Caco-2 (cell line): ENCODE results near the gene APBA3. TPM values are rescaled to one million over a fixed set of nuclear protein-coding genes. Genes with fewer than 3 reads are reported as not detected.

Experiments
- BruUV-seq: library from RNA; stranded (reverse); fragments of 400-500 nt; replicated peaks from 2 replicates; lab custom pipeline; 2021; lab: Mats Ljungman, UMichigan
- CTCF ChIA-PET: fragments of 300-600 bp; sonication (Branson Sonifier 250); formaldehyde crosslinking; loops from one replicate; lab custom pipeline; 2022; ENCODE audit warnings: antibody characterized with exemption; lab: Charles Lee
- POLR2A ChIA-PET: fragments of 300-600 bp; sonication (Branson Sonifier 250); formaldehyde crosslinking; loops from one replicate; lab custom pipeline; 2022; ENCODE audit warnings: antibody characterized with exemption; lab: Charles Lee
- DNase-seq, 2 experiments: peaks; one replicate each; pipeline versions ENCODE4 v3.0.0 to v3.0.0-alpha.2; 2020 to 2022
- H3K27me3 ChIP-seq: replicated peaks from 2 replicates; pipeline ENCODE4 v1.6.0; 2011; ENCODE audit warnings: low read length; ENCODE audit not compliant: control insufficient read depth, insufficient read depth
- H3K36me3 ChIP-seq: 2 replicates; pipeline ENCODE4 v1.5.1; 2011; ENCODE audit warnings: low read length; ENCODE audit not compliant: control insufficient read depth, insufficient read depth
- H3K4me1 ChIP-seq: fragments of 250-450 bp; sonication (Bioruptor Pico); 2 replicates; pipeline ENCODE4 v1.5.1; 2020; ENCODE audit warnings: mild to moderate bottlenecking
- H3K4me3 ChIP-seq: 2 replicates; pipeline ENCODE4 v1.5.1; 2011; ENCODE audit warnings: low read depth, mild to moderate bottlenecking, control low read depth, low read length
- H3K9me3 ChIP-seq: fragments of 250-450 bp; sonication (Bioruptor Pico); 2 replicates; pipeline ENCODE4 v1.5.1; 2020; ENCODE audit warnings: mild to moderate bottlenecking, moderate library complexity
- H3K27ac Mint-ChIP-seq: one replicate; pipeline ENCODE4 v1.8.0; 2022; ENCODE audit warnings: mixed read lengths; ENCODE audit not compliant: unreplicated experiment
- H3K27me3 Mint-ChIP-seq: one replicate; pipeline ENCODE4 v1.8.0; 2022; ENCODE audit warnings: mixed read lengths; ENCODE audit not compliant: insufficient read depth, unreplicated experiment
- H3K36me3 Mint-ChIP-seq: one replicate; pipeline ENCODE4 v1.8.0; 2022; ENCODE audit warnings: mild to moderate bottlenecking, mixed read lengths; ENCODE audit not compliant: insufficient read depth, unreplicated experiment
- H3K4me1 Mint-ChIP-seq: one replicate; pipeline ENCODE4 v1.8.0; 2022; ENCODE audit warnings: low read depth, mixed read lengths; ENCODE audit not compliant: unreplicated experiment
- H3K4me3 Mint-ChIP-seq: one replicate; pipeline ENCODE4 v1.8.0; 2022; ENCODE audit warnings: mild to moderate bottlenecking, moderate library complexity, mixed read lengths; ENCODE audit not compliant: unreplicated experiment
- H3K9me3 Mint-ChIP-seq: one replicate; pipeline ENCODE4 v1.8.0; 2022; ENCODE audit warnings: mixed read lengths; ENCODE audit not compliant: unreplicated experiment
- intact Hi-C: fragments of 100-400 bp; cut with micrococcal nuclease; formaldehyde crosslinking; loops from one replicate; pipeline ENCODE4 v1.10.0; 2022; ENCODE audit not compliant: unreplicated experiment
- total RNA-seq: library from RNA; stranded (reverse); gene quantifications from 2 replicates; pipeline ENCODE4 v1.2.3, GENCODE V29; 2022
- TF ChIP-seq, protein P1 (sequence below), 2 experiments: fragments of 200-600 bp in 1 of 2; IDR thresholded peaks; 1 replicate in 1 of 2; 2 replicates in 1 of 2; pipeline versions ENCODE4 v1.5.1 to v1.8.0; 2011 to 2022; ENCODE audit warnings: antibody characterized with exemption in 1 of 2, control low read depth in 1 of 2, inconsistent platforms in 1 of 2, low read depth in 1 of 2, low read length in 1 of 2, mild to moderate bottlenecking in 1 of 2, moderate library complexity in 1 of 2; ENCODE audit not compliant: insufficient read depth in 1 of 2, severe bottlenecking in 1 of 2, unreplicated experiment in 1 of 2

APBA3 gene
- total RNA-seq, 1 experiment from 2014 or later, result 22.1 TPM

DNA sequence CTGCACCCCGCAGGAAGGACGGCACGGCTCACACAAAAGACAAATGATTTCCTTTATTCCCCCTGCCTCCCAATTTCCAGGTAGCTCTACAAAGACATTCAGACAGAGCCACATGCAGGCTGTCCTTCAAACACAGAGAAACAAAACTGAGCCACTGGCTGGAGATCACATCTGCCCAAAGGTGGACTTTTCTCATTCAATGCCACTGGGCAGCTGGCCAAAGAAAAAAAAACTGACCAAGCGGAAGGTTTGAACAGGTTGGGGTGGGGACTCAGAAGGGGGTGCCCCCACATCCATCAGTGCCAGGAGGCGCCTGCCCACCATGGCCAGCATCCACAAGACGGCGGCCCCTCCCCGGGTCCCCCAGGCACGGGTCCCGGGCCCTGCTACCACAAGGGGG, 42.5 kb upstream of the APBA3 start:
- H3K36me3 Mint-ChIP-seq, result no peaks in the 10 kb centered on the region
- TF ChIP-seq, protein P1, sequence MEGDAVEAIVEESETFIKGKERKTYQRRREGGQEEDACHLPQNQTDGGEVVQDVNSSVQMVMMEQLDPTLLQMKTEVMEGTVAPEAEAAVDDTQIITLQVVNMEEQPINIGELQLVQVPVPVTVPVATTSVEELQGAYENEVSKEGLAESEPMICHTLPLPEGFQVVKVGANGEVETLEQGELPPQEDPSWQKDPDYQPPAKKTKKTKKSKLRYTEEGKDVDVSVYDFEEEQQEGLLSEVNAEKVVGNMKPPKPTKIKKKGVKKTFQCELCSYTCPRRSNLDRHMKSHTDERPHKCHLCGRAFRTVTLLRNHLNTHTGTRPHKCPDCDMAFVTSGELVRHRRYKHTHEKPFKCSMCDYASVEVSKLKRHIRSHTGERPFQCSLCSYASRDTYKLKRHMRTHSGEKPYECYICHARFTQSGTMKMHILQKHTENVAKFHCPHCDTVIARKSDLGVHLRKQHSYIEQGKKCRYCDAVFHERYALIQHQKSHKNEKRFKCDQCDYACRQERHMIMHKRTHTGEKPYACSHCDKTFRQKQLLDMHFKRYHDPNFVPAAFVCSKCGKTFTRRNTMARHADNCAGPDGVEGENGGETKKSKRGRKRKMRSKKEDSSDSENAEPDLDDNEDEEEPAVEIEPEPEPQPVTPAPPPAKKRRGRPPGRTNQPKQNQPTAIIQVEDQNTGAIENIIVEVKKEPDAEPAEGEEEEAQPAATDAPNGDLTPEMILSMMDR (IDR thresholded peaks at IDR 0.05; ENCODE audit: insufficient read depth in 1 of 2, low read depth in 1 of 2, low read length in 1 of 2, severe bottlenecking in 1 of 2, unreplicated experiment in 1 of 2), result no peak
- Histone ChIP-seq H3K36me3 (no peaks in the 10 kb centered on the region), H3K9me3 (no peaks in the 10 kb centered on the region), H3K4me1 (no peaks in the 10 kb centered on the region), H3K27me3 (no peaks in the 10 kb centered on the region; the same call in 1 of the 2 replicates), H3K4me3 (no peak overlapping the region)
- H3K4me1 Mint-ChIP-seq, result no peaks in the 10 kb centered on the region
- intact Hi-C loops, result no loop called here
- no peak overlapping the region for H3K4me3 Mint-ChIP-seq
- CTCF ChIA-PET, result interaction anchor here (0.6 kb wide), 1 partner anchor 73 kb away, joined by 4 read pairs; no protein-coding TSS in a partner anchor
- POLR2A ChIA-PET, result no interaction called here
- no peak for DNase-seq
- H3K27ac Mint-ChIP-seq, result no peak overlapping the region
- no TSS peak for BruUV-seq
- no peaks in the 10 kb centered on the region for H3K9me3 Mint-ChIP-seq
- peaks cover 5% of the 10 kb centered on the region for H3K27me3 Mint-ChIP-seq

DNA sequence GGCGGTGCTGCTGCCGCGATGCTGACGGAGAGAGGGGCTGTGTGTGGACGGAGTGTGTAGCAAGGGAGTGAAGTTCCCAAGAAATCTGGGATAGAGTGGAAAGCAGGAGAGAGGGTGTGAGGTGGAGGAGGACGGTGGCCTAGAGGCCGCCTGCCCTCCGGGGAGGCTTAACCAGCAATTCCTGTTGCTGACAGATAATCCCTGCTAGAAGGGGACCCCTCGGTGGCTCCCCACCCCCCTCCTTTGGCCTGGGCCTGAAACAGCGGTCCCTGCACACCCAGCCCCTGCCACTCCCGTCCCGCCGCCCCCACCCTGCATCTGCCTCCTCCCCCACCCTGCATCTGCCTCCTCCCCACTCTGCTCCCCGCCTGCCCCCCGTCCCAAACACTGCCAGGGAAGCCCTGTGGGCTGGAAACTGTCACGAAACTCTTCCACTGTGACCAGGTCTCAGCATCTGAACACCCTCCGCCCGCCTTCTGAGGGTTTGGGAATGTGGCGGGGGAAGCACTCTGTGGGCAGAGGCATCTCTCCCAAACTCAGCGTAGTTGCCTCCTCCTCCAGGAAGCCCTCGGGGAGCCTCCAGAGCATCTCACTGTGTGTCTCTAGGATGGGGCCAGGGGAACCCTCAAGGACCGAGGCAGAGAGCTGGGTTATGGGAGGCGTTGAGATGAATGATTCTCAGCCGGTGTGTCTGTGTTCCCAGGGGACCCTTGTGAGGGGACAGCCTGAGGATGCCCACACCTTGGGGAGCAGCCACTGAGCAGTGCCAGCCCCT, 41.8 kb upstream of the APBA3 start:
- CTCF ChIA-PET, result interaction anchor here (0.6 kb wide), 1 partner anchor 64 kb away, joined by 4 read pairs; no protein-coding TSS in a partner anchor
- no TSS peak for BruUV-seq
- H3K4me3 Mint-ChIP-seq, result no peak overlapping the region
- no peak overlapping the region for H3K4me3 ChIP-seq
- peaks cover 5% of the 10 kb centered on the region for H3K27me3 Mint-ChIP-seq
- H3K9me3 ChIP-seq, result no peaks in the 10 kb centered on the region
- H3K36me3 Mint-ChIP-seq, result no peaks in the 10 kb centered on the region
- no peaks in the 10 kb centered on the region for H3K9me3 Mint-ChIP-seq
- H3K27ac Mint-ChIP-seq, result no peak overlapping the region
- no peaks in the 10 kb centered on the region for H3K4me1 Mint-ChIP-seq
- TF ChIP-seq, protein P1 (IDR thresholded peaks at IDR 0.05; ENCODE audit: insufficient read depth in 1 of 2, low read depth in 1 of 2, low read length in 1 of 2, severe bottlenecking in 1 of 2, unreplicated experiment in 1 of 2), result no peak
- H3K4me1 ChIP-seq, result no peaks in the 10 kb centered on the region
- no peak for DNase-seq
- intact Hi-C loops, result no loop called here
- POLR2A ChIA-PET, result no interaction called here
- no peaks in the 10 kb centered on the region for H3K36me3 ChIP-seq
- no peaks in the 10 kb centered on the region; the same call in 1 of the 2 replicates for H3K27me3 ChIP-seq

DNA sequence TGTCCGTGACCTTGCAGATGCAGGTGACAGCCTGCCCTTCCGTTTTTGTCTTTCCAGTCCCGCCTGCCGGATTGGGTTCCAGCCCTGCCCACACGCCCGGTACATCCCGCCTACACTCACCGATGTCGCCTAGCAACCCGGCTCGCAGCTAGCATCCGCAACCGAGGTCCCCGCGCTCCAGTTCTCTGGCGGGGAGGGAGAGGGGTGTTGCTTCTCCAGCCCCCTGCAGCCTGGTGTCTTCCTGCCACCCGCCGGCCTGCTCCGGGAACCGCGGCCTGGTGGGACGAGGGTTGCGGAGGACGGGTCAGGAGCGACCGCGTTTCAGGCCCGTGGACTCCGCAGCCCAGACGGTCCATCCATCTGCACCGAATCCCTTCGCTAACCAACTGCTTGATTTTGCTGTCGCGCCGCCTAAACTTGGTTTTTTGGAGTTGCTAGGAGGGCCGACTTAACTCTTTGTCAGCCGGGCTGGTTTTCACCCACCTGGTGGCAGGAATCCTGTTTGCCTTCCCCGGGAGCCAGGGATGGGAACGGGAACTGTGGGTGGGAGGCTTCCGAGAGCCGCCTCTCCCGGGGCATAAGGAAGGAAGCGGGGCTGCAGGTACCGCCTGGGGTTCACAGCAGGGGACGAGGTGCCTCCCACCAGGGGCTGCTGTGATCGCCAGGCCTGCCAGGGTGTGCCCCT, 40.1 kb upstream of the APBA3 start:
- intact Hi-C loops, result no loop called here
- TF ChIP-seq, protein P1 (IDR thresholded peaks at IDR 0.05; ENCODE audit: insufficient read depth in 1 of 2, low read depth in 1 of 2, low read length in 1 of 2, severe bottlenecking in 1 of 2, unreplicated experiment in 1 of 2), result no peak
- no peak for DNase-seq
- no TSS peak for BruUV-seq
- Histone ChIP-seq H3K4me3 (no peak overlapping the region), H3K9me3 (no peaks in the 10 kb centered on the region), H3K36me3 (no peaks in the 10 kb centered on the region), H3K27me3 (no peaks in the 10 kb centered on the region; the same call in 1 of the 2 replicates), H3K4me1 (no peaks in the 10 kb centered on the region)
- Mint-ChIP-seq H3K27me3 (peaks cover 5% of the 10 kb centered on the region), H3K9me3 (no peaks in the 10 kb centered on the region), H3K36me3 (no peaks in the 10 kb centered on the region), H3K4me1 (no peaks in the 10 kb centered on the region), H3K4me3 (no peak overlapping the region), H3K27ac (no peak overlapping the region)
- CTCF ChIA-PET, result no interaction called here
- POLR2A ChIA-PET, result no interaction called here
